Kidney epithelial cell (primary cell): ENCODE measurements around the gene IFNLR1. TPM values are rescaled to one million over a fixed set of nuclear protein-coding genes. Genes with fewer than 3 reads are reported as not detected.

ENCODE experiments used
- DNase-seq: peaks from one replicate; pipeline ENCODE4 v3.0.0-alpha.2; 2010; ENCODE audit warnings: low read depth
- H3K27me3 ChIP-seq: 2 replicates; pipeline ENCODE4 v1.6.0; 2011; ENCODE audit warnings: low read length; ENCODE audit not compliant: control insufficient read depth, insufficient read depth
- H3K36me3 ChIP-seq: 2 replicates; pipeline ENCODE4 v1.5.1; 2011; ENCODE audit warnings: low read length; ENCODE audit not compliant: control insufficient read depth, insufficient read depth
- H3K4me3 ChIP-seq: 2 replicates; pipeline ENCODE4 v1.5.1; 2011; ENCODE audit warnings: low read depth, mild to moderate bottlenecking, control low read depth, low read length
- total RNA-seq: library from RNA; depleted of rRNA; stranded (reverse); fragments of >200 nt; gene quantifications from 2 replicates; pipeline ENCODE4 v1.2.3, GENCODE V29; 2015
- TF ChIP-seq, protein P1 (sequence below): IDR thresholded peaks from 2 replicates; pipeline ENCODE4 v1.5.1; 2011; ENCODE audit warnings: mild to moderate bottlenecking, moderate library complexity, low read length, control low read depth, inconsistent platforms; ENCODE audit not compliant: insufficient read depth, poor library complexity, severe bottlenecking

The IFNLR1 gene
- total RNA-seq, 1 donor from 2014 or later = 6.7 TPM

DNA sequence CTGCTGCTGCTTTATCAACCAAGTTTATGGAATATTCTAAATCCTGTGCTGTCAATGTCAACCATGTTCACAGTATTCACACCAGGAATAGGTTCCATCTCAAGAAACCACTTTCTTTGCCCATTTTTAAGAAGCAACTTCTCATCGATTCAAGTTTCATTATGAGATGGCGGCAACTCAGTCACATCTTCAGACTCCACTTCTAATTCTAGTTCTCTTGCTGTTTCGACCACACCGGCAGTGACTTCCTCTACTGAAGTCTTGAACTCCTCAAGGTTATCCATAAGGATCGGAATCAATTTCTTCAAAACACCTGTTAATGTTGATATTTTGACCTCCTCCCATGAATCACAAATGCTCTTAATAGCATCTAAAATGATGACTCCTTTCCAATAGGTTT, 39.7 kb upstream of the IFNLR1 start:
- DNase-seq = no peak
- TF ChIP-seq, protein P1, sequence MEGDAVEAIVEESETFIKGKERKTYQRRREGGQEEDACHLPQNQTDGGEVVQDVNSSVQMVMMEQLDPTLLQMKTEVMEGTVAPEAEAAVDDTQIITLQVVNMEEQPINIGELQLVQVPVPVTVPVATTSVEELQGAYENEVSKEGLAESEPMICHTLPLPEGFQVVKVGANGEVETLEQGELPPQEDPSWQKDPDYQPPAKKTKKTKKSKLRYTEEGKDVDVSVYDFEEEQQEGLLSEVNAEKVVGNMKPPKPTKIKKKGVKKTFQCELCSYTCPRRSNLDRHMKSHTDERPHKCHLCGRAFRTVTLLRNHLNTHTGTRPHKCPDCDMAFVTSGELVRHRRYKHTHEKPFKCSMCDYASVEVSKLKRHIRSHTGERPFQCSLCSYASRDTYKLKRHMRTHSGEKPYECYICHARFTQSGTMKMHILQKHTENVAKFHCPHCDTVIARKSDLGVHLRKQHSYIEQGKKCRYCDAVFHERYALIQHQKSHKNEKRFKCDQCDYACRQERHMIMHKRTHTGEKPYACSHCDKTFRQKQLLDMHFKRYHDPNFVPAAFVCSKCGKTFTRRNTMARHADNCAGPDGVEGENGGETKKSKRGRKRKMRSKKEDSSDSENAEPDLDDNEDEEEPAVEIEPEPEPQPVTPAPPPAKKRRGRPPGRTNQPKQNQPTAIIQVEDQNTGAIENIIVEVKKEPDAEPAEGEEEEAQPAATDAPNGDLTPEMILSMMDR = no peak
- Histone ChIP-seq H3K4me3 (no peak overlapping the region), H3K36me3 (no peaks in the 10 kb centered on the region), H3K27me3 (peaks cover 7% of the 10 kb centered on the region)

DNA sequence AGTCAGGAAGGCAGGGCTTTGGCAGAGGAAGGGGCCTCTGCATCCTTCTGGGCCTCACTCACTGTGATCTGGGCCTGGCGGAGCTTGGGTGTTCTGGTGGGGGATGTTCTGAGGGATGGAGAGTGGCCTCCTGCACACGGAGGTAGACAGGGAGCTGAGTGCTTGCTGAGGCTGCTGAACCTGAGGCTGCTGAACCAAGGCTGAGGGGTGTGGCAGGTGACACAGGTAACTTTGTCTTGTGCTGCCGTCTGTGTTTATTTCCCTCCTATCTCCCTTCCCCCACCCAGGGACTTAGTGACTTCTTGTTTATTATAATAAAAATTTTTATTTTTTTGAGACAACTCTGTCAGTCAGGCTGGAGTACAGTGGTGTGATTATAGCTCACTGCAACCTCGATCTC, 37.7 kb upstream of the IFNLR1 start:
- no peaks in the 10 kb centered on the region for H3K36me3 ChIP-seq
- no peak overlapping the region for H3K4me3 ChIP-seq
- peaks cover 7% of the 10 kb centered on the region for H3K27me3 ChIP-seq
- no peak for DNase-seq
- TF ChIP-seq, protein P1 = no peak

DNA sequence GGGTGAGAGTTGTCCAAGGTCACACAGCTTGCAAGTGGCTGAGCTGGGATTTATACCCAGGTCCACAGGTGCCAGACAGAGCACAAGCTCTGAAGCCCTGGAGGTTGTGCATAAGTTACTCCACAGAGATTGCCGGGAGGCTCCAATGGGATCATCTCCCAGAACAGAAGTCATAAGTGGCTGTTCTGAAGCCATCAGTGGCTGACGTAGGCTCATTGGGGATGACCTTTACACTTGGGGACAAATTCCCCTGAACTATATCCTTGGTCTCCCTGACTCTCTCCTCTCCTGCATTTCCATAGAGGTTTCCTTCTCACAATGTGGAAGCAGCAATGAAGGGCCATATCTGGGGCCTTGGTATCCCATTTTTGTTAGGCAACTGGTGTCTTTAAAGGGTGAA, 37.0 kb upstream of the IFNLR1 start:
- H3K27me3 ChIP-seq = peaks cover 7% of the 10 kb centered on the region
- no peaks in the 10 kb centered on the region for H3K36me3 ChIP-seq
- no peak overlapping the region for H3K4me3 ChIP-seq
- TF ChIP-seq, protein P1 = no peak
- no peak for DNase-seq

DNA sequence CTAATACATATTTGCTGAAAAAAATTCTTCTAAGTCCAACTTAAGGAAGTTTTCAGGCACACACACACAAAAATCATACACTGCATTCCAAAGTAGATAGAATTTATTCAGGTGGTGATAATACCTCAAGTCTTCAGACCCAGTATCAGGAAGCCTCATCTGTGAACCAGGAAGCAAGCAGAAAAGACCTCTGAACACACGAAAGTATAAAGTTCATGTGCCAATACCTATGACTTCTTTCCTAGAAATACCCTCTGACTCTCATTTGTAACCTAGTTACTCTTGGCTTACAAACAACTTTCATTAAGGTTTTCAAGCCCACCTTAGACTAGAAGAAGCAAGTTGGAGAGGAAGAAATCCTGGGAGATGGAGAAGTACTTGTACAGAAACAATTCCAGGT, 35.7 kb upstream of the IFNLR1 start:
- TF ChIP-seq, protein P1 = no peak
- H3K27me3 ChIP-seq = peaks cover 10% of the 10 kb centered on the region
- H3K36me3 ChIP-seq = no peaks in the 10 kb centered on the region
- no peak for DNase-seq
- no peak overlapping the region for H3K4me3 ChIP-seq

DNA sequence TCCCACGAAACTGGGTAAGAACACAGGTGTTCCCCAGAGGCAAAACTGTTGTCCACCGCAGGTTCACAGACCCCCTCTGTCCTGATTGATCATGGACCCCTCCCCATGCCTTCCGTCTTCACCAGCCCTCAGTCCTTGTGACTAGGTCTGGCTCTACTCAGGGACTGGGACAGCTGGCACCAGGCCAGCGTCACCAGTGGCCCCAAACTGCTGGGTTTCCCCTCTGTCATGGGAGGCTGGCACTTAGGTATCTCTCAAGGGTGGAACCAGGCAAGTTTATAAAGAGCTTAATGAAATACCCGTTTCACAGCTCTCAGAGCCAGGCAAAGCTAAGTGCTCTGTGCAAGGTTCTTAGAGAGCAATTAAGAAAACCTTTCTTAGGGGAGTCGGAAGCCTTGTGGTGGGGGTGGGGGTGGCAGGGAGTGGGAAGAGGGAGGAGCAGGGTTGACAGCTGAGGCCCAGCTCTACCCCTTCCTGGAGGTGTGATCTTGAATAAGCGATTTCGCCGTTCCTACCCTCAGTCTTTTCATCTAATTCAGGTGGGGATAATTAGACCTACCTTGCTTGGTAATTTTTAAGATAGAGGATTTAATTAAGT, 35.0 kb upstream of the IFNLR1 start:
- peaks cover 15% of the 10 kb centered on the region for H3K27me3 ChIP-seq
- H3K4me3 ChIP-seq = no peak overlapping the region
- DNase-seq = no peak
- no peaks in the 10 kb centered on the region for H3K36me3 ChIP-seq
- TF ChIP-seq, protein P1 = no peak

DNA sequence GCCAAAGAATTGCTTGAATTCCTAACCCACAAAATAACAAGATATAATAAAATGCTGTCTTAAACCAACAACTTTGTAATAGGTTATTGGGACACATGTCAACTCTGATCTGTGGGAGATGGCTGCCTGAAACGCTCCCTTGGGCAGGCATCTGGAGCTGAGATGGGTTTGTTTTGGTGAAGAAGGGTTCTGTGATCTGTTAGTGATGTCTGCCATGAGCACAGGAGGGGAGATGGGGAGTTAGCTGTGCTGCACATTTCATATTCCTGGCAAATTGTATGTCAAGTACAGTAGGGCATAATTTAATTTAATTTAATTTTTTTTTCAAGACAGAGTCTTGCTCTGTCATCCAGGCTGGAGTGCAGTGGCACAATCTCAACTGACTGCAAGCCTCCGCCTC, 34.2 kb upstream of the IFNLR1 start:
- no peaks in the 10 kb centered on the region for H3K36me3 ChIP-seq
- DNase-seq = no peak
- no peak overlapping the region for H3K4me3 ChIP-seq
- TF ChIP-seq, protein P1 = no peak
- H3K27me3 ChIP-seq = peaks cover 24% of the 10 kb centered on the region
